Measurements from ENCODE around the gene MBOAT2.
A peak's percentile ranks its signal among the peaks of the same experiment; 100 is the strongest.
"Not testable (repeated sequence)": the region's sequence is repeated elsewhere in the genome, so short reads cannot be mapped to it uniquely, and the experiment has no call there.

MBOAT2 gene

GRCh38 chr2:9003616-9004337 lies at the start of gene MBOAT2:
Gene MBOAT2, minus strand, starts transcription at chr2:9003684. Its CDS starts 70 bp downstream, at chr2:9003614.
- Histone ChIP-seq H3K9ac (ENCODE audit: low read length) (peak within 1 kb of the TSS; percentile 45), H3K27ac (ENCODE audit: low read depth, low read length) (peak within 1 kb of the TSS; percentile 56), H3K4me3 (ENCODE audit: low read length) (peak within 1 kb of the TSS; percentile 73), H3K36me3 (ENCODE audit: control insufficient read depth, insufficient read depth, low read length) (no peaks in the 10 kb centered on the region), H3K27me3 (ENCODE audit: control insufficient read depth, insufficient read depth, low read length) (no peaks in the 10 kb centered on the region), H3K4me1 (ENCODE audit: control insufficient read depth, insufficient read depth, low read length) (peaks cover 3% of the 10 kb centered on the region)

DNA sequence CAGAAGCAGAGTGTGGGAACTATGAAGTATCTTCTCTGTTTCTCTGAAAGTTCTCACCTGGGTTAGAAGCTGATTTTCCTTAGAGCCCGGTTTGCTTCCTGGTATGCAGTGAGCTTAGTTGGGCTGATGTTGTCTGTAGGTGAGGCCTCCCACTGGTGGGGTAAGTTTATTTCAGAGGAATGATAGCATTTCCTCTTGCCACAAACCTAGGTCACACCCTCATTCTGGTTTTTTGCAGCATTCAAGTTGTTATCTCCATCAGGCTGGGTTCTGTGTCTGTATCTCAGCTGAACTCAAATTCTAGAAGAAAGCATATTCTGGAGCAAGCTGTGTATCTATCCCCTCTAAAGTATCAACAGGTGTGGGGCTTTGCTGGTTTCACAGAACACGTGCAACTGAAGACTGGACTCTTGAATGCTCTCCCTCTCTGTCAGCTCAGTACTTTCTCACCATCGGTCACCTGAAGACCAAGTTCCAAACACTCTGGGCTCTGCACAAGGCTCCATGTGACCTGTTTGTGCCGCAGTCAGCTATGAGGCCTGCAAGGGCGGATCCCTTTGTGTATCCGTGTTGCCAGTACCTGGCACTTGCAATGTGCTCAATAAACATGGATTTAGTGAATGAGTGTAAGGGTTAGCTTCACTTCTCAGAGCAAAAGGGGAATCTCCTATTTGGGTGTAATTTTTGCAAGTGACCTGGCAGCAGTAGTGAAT lies 49.5 kb upstream of the MBOAT2 start:
- no peaks in the 10 kb centered on the region for H3K27me3 ChIP-seq (ENCODE audit: control insufficient read depth, insufficient read depth, low read length)
- no peak overlapping the region for H3K27ac ChIP-seq (ENCODE audit: low read depth, low read length)
- H3K36me3 ChIP-seq (ENCODE audit: control insufficient read depth, insufficient read depth, low read length) = no peaks in the 10 kb centered on the region
- no peak overlapping the region for H3K9ac ChIP-seq (ENCODE audit: low read length)
- H3K4me1 ChIP-seq (ENCODE audit: control insufficient read depth, insufficient read depth, low read length) = no peaks in the 10 kb centered on the region
- no peak overlapping the region for H3K4me3 ChIP-seq (ENCODE audit: low read length)

GRCh38 chr2:9051451-9051850 lies 48.0 kb upstream of the MBOAT2 start:
- not testable (repeated sequence) for H3K4me1 ChIP-seq (ENCODE audit: control insufficient read depth, insufficient read depth, low read length); H3K36me3 ChIP-seq (ENCODE audit: control insufficient read depth, insufficient read depth, low read length); H3K4me3 ChIP-seq (ENCODE audit: low read length); H3K9ac ChIP-seq (ENCODE audit: low read length); H3K27ac ChIP-seq (ENCODE audit: low read depth, low read length); H3K27me3 ChIP-seq (ENCODE audit: control insufficient read depth, insufficient read depth, low read length)

- H3K27me3 ChIP-seq (ENCODE audit: control insufficient read depth, insufficient read depth, low read length) = no peaks in the 10 kb centered on the region
- H3K27ac ChIP-seq (ENCODE audit: low read depth, low read length) = no peak overlapping the region
- H3K4me3 ChIP-seq (ENCODE audit: low read length) = no peak overlapping the region
- H3K4me1 ChIP-seq (ENCODE audit: control insufficient read depth, insufficient read depth, low read length) = no peaks in the 10 kb centered on the region
- H3K36me3 ChIP-seq (ENCODE audit: control insufficient read depth, insufficient read depth, low read length) = no peaks in the 10 kb centered on the region
- H3K9ac ChIP-seq (ENCODE audit: low read length) = no peak overlapping the region
Measured at GRCh38 chr2:9050122-9050809, 46.8 kb upstream of the MBOAT2 start.

- Histone ChIP-seq H3K27me3 (ENCODE audit: control insufficient read depth, insufficient read depth, low read length) (no peaks in the 10 kb centered on the region), H3K36me3 (ENCODE audit: control insufficient read depth, insufficient read depth, low read length) (no peaks in the 10 kb centered on the region)
Measured at GRCh38 chr2:9045595-9045994, 42.1 kb upstream of the MBOAT2 start.

GRCh38 chr2:9043491-9043890 lies 40.0 kb upstream of the MBOAT2 start:
- H3K4me3 ChIP-seq (ENCODE audit: low read length); H3K27me3 ChIP-seq (ENCODE audit: control insufficient read depth, insufficient read depth, low read length); H3K9ac ChIP-seq (ENCODE audit: low read length); H3K4me1 ChIP-seq (ENCODE audit: control insufficient read depth, insufficient read depth, low read length); H3K27ac ChIP-seq (ENCODE audit: low read depth, low read length); H3K36me3 ChIP-seq (ENCODE audit: control insufficient read depth, insufficient read depth, low read length): not testable (repeated sequence)

More at GRCh38 chr2:9045595-9045994, 42.1 kb upstream of the MBOAT2 start:
- Histone ChIP-seq H3K4me1 (ENCODE audit: control insufficient read depth, insufficient read depth, low read length) (no peaks in the 10 kb centered on the region), H3K4me3 (ENCODE audit: low read length) (no peak overlapping the region), H3K9ac (ENCODE audit: low read length) (no peak overlapping the region), H3K27ac (ENCODE audit: low read depth, low read length) (no peak overlapping the region)

DNA sequence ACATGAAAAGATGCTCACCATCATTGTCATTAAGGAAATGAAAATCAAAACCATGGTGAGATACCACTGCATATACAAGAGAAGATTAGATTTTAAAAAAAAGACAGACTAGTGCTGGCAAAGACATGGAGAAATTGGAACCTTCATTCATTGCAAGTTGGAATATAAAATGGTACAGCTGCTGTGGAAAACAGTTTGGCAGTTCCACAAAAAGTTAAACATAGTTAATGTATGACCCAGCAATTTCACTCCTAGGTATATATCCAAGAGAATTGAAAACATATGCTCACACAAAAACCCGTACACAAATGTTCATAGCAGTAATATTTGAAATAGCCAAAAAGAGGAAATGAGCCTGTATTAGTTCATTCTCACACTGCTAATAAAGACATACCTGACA lies 33.7 kb upstream of the MBOAT2 start:
- Histone ChIP-seq H3K4me1 (ENCODE audit: control insufficient read depth, insufficient read depth, low read length) (no peaks in the 10 kb centered on the region), H3K27me3 (ENCODE audit: control insufficient read depth, insufficient read depth, low read length) (no peaks in the 10 kb centered on the region), H3K27ac (ENCODE audit: low read depth, low read length) (no peak overlapping the region), H3K4me3 (ENCODE audit: low read length) (no peak overlapping the region), H3K9ac (ENCODE audit: low read length) (no peak overlapping the region), H3K36me3 (ENCODE audit: control insufficient read depth, insufficient read depth, low read length) (no peaks in the 10 kb centered on the region)

GRCh38 chr2:9033385-9034168 lies 30.1 kb upstream of the MBOAT2 start:
- no peak overlapping the region for H3K4me3 ChIP-seq (ENCODE audit: low read length)
- no peak overlapping the region for H3K9ac ChIP-seq (ENCODE audit: low read length)
- H3K4me1 ChIP-seq (ENCODE audit: control insufficient read depth, insufficient read depth, low read length) = no peaks in the 10 kb centered on the region
- no peaks in the 10 kb centered on the region for H3K36me3 ChIP-seq (ENCODE audit: control insufficient read depth, insufficient read depth, low read length)
- H3K27me3 ChIP-seq (ENCODE audit: control insufficient read depth, insufficient read depth, low read length) = no peaks in the 10 kb centered on the region
- no peak overlapping the region for H3K27ac ChIP-seq (ENCODE audit: low read depth, low read length)

DNA sequence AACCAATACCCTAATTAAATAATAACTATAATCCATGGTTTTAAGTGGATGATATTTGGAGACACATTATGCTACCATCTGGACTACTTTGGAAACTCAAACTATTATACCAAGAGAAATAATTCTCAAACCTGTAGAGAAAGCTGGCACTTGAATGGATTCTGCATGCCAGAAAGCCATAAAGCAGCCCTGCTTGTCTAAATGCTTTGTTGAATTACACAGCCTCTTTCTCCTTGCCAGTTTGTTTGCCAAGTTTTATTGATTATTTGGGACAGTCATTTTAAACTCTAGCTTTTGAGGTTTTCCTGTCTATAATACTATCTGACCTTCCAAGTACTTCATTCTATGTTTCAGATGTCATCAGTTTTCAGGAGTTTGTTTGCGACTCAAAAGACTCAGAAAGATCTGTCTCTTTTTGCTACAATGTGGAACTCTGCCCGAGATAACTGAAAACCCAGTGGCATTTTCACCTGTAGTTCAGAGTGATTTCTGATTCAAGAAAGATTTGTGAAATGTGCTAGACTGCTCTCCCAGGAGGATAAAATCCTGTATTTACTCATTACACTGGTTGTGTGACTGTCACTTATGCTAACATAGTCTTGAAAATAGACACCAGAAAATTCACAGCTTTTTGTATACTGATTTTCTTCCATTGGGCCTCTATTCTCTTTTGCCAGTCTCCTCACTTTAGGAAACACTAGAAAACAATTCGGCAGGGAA lies 29.2 kb upstream of the MBOAT2 start:
- Histone ChIP-seq H3K36me3 (ENCODE audit: control insufficient read depth, insufficient read depth, low read length) (no peaks in the 10 kb centered on the region), H3K27ac (ENCODE audit: low read depth, low read length) (no peak overlapping the region), H3K4me3 (ENCODE audit: low read length) (no peak overlapping the region), H3K4me1 (ENCODE audit: control insufficient read depth, insufficient read depth, low read length) (no peaks in the 10 kb centered on the region), H3K9ac (ENCODE audit: low read length) (no peak overlapping the region), H3K27me3 (ENCODE audit: control insufficient read depth, insufficient read depth, low read length) (no peaks in the 10 kb centered on the region)

- Histone ChIP-seq H3K9ac (ENCODE audit: low read length) (no peak overlapping the region), H3K4me1 (ENCODE audit: control insufficient read depth, insufficient read depth, low read length) (no peaks in the 10 kb centered on the region), H3K36me3 (ENCODE audit: control insufficient read depth, insufficient read depth, low read length) (no peaks in the 10 kb centered on the region), H3K27me3 (ENCODE audit: control insufficient read depth, insufficient read depth, low read length) (no peaks in the 10 kb centered on the region), H3K4me3 (ENCODE audit: low read length) (no peak overlapping the region), H3K27ac (ENCODE audit: low read depth, low read length) (no peak overlapping the region)
Measured at GRCh38 chr2:9032121-9032520, 28.6 kb upstream of the MBOAT2 start.

GRCh38 chr2:9031246-9031645 lies 27.8 kb upstream of the MBOAT2 start:
- Histone ChIP-seq H3K9ac (ENCODE audit: low read length) (no peak overlapping the region), H3K27me3 (ENCODE audit: control insufficient read depth, insufficient read depth, low read length) (no peaks in the 10 kb centered on the region), H3K36me3 (ENCODE audit: control insufficient read depth, insufficient read depth, low read length) (no peaks in the 10 kb centered on the region), H3K27ac (ENCODE audit: low read depth, low read length) (no peak overlapping the region), H3K4me1 (ENCODE audit: control insufficient read depth, insufficient read depth, low read length) (no peaks in the 10 kb centered on the region), H3K4me3 (ENCODE audit: low read length) (no peak overlapping the region)
